Tongue (tissue), 2 donors: ENCODE results near the gene BPIFB6. TPM values are rescaled to one million over a fixed set of nuclear protein-coding genes. Genes with fewer than 3 reads are reported as not detected.
A peak's percentile ranks its signal among the peaks of the same experiment; 100 is the strongest.

Source experiments
- DNase-seq: peaks from one replicate; pipeline ENCODE4 v3.0.0-alpha.2; 2015
- total RNA-seq: library from RNA; depleted of rRNA; stranded (reverse); fragments of >200 nt; gene quantifications from one replicate; pipeline ENCODE4 v1.2.3, GENCODE V29; 2014

The BPIFB6 gene
- total RNA-seq, 1 donor from 2014 or later, result not detected

DNA sequence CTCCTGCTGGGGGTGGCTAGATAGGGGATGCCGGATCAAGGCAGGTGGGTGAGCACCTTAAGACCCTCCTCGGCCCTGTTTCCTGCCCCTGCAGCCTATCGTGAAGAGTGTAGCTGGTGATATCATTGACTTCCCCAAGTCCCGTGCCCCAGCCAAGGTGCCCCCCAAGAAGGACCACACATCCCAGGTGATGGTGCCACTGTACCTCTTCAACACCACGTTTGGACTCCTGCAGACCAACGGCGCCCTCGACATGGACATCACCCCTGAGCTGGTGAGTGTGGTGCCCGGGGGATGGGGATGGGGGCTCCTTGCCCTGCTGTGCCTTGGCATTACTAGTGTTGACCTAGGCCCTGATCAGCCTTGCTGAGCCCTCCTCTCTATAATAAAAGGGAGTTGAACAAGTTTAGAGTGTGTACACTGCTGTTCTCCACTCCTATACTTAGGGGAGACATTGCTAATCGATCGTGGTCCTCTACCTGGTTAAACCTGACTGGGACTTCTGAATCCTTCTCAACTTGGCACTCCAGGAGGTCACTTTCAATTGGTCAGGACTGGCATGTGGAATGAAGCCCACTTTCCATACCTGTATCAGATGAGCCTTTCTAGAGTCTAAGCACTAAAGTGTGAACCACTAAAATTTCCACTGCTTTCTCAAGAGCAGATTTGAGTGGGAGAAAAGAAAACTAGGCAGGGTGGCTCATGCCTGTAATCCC, 33.3 kb downstream of the BPIFB6 start:
- no peak for DNase-seq

DNA sequence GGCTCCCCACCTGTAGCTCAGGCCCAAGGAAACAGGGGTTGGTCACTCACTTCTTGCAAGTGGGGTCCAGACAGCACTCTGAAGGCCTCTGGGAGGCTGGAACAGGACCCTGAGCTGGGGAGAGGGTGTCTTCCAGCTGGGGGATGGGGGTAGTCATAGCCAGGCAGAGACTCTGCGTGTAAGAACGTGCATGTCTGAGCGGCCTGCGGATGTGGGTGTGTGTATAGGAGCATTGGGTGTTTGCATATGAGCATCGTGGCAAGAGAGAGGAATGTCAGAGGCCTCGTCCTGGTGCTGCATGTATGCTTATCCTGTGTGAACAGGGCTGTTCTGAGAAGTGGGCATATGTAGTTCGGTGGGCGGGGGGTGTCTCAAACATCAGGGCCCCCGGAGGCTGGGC, 34.3 kb downstream of the BPIFB6 start:
- DNase-seq, result peak; percentile 37

DNA sequence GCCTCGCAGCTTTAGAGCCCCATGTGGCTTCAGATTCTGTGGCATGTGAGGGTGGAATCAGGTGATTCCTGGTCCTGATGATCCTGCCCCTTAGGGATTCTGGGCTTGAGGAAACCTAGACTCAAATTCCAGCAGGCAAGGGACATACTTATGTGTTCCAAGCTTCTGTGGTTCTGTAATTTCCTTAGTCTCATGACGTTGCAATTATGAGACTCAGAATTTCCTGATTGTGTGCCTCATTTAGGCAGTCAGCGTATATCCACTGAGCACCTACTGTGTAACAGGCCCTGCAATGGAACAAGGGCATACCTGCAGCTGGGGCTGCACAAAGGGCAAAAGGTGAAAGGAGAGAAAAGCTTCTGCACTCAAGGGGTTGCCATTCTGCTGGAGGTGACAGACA, 36.4 kb downstream of the BPIFB6 start:
- DNase-seq, result no peak

GRCh38 chr20:33068251-33068939, 36.9 kb downstream of the BPIFB6 start:
- no peak for DNase-seq

DNA sequence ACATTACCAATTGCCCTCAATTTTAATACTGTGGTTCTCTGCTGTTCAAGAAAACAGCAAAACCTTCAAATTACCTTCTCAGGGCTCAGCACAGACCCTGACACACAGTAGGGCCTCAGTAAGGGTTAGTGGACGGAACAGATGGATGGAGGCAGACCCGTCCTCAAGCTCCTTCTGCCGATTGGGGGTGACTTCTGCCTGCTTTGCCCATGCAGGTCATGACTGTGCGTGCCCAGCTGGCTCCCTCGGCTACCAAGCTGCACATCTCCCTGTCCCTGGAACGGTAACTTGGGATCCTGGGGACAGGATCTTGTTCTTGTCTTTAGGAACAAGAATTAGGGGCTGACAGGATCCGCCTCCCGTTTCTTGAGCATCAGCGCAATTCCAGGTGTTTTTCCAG, 38.2 kb downstream of the BPIFB6 start:
- no peak for DNase-seq

DNA sequence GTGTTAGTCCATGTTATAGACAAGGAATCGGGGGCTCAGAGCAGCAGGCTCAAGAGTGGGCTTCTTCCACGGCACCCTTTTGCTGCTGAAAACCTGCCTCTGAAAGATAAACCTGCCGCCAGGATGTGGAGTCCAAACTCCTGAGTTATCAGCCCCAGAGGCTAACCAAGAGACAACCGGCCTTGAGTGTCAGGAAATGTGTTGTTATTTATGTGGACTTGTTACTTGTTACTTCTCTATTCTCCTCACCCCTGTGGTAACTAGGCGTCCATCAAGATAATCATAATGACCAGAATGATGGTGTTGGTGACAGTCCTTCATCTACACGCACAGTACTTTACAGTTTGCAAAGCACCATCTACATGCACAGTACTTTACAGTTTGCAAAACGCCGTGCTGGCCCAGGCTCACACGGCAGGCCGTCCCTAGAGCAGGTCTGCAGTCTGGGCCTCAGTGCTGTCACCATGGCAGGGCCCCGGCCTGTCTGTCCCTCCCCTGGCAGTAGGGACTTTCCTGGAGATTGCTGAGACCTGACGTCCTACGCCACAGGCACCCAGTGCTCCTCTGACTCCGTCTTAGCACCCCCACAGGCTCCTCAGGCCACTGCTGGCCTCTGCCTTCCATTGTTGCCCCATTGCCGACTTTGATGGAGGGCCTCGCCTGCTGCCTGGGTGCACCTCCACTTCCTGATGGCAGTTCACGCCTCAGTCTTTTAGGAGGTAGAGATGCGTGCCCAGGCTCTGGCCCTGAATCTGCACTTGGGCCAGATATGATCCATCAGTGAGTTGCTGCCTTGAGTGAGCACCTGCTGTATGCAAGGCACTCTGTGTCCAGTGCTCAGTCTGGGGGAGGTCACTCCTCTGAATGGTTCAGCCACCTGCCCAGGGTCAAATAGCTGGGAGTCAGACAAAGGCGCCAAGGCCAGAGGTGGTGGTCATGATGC, 38.9 kb downstream of the BPIFB6 start:
- no peak for DNase-seq

GRCh38 chr20:33071198-33071597, 39.8 kb downstream of the BPIFB6 start:
- no peak for DNase-seq

GRCh38 chr20:33072362-33072761, 40.9 kb downstream of the BPIFB6 start:
- DNase-seq, result no peak

DNA sequence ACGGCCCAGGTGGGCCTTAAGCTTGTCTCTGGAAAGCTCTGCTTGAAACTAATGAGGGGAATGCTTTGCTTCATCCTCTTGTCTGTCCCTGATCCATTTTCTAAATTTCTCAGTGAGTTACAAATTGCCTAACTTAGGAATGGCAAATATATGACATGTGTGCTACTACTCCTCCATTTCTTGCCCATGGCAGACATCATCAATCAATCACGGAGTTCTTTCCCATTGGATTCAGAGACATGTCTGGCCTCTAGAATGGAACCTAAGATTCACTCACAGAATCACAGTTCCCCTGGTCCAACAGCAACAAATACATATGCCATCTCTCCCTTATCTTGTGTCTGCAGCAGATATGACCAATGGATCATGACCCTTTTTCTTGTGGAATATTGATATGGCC, 41.4 kb downstream of the BPIFB6 start:
- no peak for DNase-seq

GRCh38 chr20:33074675-33075074, 43.2 kb downstream of the BPIFB6 start:
- DNase-seq, result no peak

- no peak for DNase-seq
These were observed 43.8 kb downstream of the BPIFB6 start for GRCh38 chr20:33075281-33075680.

DNA sequence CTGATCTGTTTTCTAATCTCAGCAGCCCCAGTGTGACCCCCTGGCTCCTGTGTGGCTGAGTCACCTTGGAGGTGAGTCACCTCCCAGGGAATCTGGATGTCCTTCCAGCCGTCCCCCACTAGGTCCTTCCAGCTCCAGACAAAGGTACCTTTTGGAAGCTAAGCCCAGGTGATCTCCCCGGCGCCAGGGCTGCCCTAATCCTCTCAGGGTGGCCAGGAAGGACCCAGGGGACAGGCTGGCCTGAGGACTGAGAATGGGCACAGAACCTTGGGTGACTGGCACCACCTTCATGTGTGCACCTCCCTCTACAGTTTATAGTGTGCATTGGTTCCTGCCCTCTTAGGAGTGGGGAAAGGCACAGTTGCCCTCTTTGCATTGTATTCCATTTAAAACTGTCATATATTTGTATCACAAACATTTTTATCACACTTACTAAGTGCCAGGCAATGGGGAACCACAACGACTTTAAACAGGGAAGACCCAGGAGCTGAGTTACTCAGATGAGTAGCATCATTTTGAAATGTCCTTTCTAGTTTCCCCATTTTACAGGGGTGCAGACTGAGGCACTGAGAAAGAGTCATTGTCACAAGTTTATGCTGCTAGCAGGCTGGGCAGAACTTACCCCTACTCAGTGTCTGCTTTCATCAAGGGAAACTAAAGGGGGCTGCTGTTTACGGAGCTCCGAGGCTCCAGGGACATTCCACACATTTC, 45.4 kb downstream of the BPIFB6 start:
- DNase-seq, result no peak

- no peak for DNase-seq
These were observed 47.8 kb downstream of the BPIFB6 start, which contains the start of gene BPIFB4 for GRCh38 chr20:33079259-33079658. Gene BPIFB4 (plus strand): TSS chr20:33079643. CDS start chr20:33081527, 1,884 bp downstream.

GRCh38 chr20:33081411-33082154, 50.1 kb downstream of the BPIFB6 start:
- DNase-seq, result no peak

- DNase-seq, result no peak
These were observed 51.1 kb downstream of the BPIFB6 start for GRCh38 chr20:33082546-33082945.

- DNase-seq, result no peak
These were observed 52.3 kb downstream of the BPIFB6 start for GRCh38 chr20:33083544-33084340.

DNA sequence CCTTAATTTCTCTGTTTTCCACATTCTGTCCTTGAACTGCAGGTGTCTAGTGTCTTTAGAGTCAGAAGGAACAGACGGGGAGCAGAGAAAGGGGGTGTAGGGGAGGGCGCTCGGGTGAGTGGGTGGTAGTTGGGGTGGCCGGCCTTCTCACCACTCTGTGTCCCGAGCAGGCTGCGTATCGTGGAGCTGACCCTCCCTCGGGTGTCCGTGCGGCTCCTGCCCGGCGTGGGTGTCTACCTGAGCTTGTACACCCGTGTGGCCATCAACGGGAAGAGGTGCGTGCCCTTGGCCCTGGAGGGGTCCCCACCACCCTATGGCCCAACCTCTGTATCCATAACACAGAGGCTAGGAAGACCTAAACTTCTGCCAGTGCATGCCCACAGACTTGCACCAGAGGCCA, 53.3 kb downstream of the BPIFB6 start:
- no peak for DNase-seq

- DNase-seq, result no peak
These were observed 54.7 kb downstream of the BPIFB6 start for GRCh38 chr20:33086052-33086722.

- DNase-seq, result no peak
These were observed 59.7 kb downstream of the BPIFB6 start for GRCh38 chr20:33091147-33091546.

- DNase-seq, result no peak
These were observed 60.2 kb downstream of the BPIFB6 start for GRCh38 chr20:33091693-33092092.
